ENCODE results near the gene ZFP36L2. TPM values are rescaled to one million over a fixed set of nuclear protein-coding genes. Genes with fewer than 3 reads are reported as not detected.

Gene ZFP36L2
- total RNA-seq, 6 experiments from 2014 or later, result 20.8 to 50.0 (median 33.6) TPM

DNA sequence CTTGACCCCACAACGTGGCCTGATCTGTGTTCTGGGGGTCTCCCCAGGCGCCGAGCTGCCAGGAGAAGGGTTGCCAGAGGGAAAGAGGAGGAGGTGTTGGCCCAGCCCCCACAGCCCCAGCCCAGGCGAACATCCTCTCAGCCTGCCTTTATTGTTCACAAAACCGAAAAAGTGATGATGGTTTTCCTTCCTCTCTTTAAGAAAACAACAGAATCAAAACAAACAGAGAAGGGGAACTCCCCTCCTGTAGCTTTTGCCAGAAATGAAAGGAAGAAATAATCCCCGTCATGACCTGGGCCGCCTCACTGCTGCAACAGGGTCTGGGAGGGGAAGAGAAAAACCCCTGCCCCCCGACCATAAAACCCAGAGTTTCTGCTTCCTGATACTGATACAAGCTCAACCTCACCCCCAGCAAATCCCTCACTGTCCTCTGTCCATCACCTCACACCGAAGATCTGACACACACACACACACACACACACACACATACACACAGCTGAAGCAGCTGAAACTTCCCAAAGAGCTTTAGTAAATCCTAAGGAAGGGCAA, 52.0 kb downstream of the ZFP36L2 start:
- Histone ChIP-seq H3K4me1 (peaks cover 0 to 23% (median 10%) of the 10 kb centered on the region in 4 donors), H3K9me3 (no peaks in the 10 kb centered on the region), H3K27me3 (no peaks in the 10 kb centered on the region), H3K27ac (peak overlapping the region; percentile 40 to 66 (median 65)), H3K4me3 (no peak overlapping the region), H3K36me3 (no peaks in the 10 kb centered on the region)
- no peak for TF ChIP-seq POLR2A (IDR thresholded peaks at IDR 0.05)
- ATAC-seq, result peak; percentile 20 to 48 (median 38)
- 50% methylated on average over 7 of the region's 9 CpGs for WGBS (ENCODE audit: insufficient coverage, low coverage, low lambda C conversion rate, missing lambda C conversion rate)
- intact Hi-C loops (cut with DNase I), result no loop called here
- peak in 2 of 3 donors; percentile 66 to 70 for DNase-seq

Data from right lobe of liver (tissue), 6 donors.